OCI-LY3 (cell line): ENCODE data around the gene PATJ.

Source experiments
- H2AFZ ChIP-seq: fragments of 200-600, 300-600 bp; shearing (Covaris generic); 2 replicates; pipeline ENCODE4 v1.6.0; 2014; ENCODE audit warnings: antibody characterized with exemption, low read depth, low read length
- H3K27ac ChIP-seq: fragments of 200-600, 300-600 bp; sonication (generic); 2 replicates; pipeline ENCODE4 v1.5.1; 2014; ENCODE audit warnings: mild to moderate bottlenecking, low read length, moderate library complexity, mixed read lengths
- H3K27me3 ChIP-seq: fragments of 200-600, 300-600 bp; sonication (generic); 2 replicates; pipeline ENCODE4 v1.6.1; 2014; ENCODE audit warnings: low read depth, low read length, mixed read lengths
- H3K36me3 ChIP-seq: fragments of 200-600, 300-600 bp; sonication (generic); replicated peaks from 2 replicates; pipeline ENCODE3; 2014; ENCODE audit warnings: low read depth, low read length, mixed read lengths
- H3K4me1 ChIP-seq: fragments of 300-600, 200-600 bp; sonication (generic); 2 replicates; pipeline ENCODE4 v1.6.1; 2014; ENCODE audit warnings: low read length, mixed read lengths
- H3K4me2 ChIP-seq: fragments of 200-600, 300-600 bp; sonication (generic); 2 replicates; pipeline ENCODE4 v1.6.1; 2014; ENCODE audit warnings: low read length, mixed read lengths
- H3K4me3 ChIP-seq: fragments of 300-600, 200-600 bp; sonication (generic); 2 replicates; pipeline ENCODE4 v1.5.1; 2014; ENCODE audit warnings: antibody characterized with exemption, mild to moderate bottlenecking, low read length, moderate library complexity
- H3K79me2 ChIP-seq: fragments of 300-600, 200-600 bp; shearing (Covaris generic); 2 replicates; pipeline ENCODE4 v1.6.1; 2014; ENCODE audit warnings: mild to moderate bottlenecking, low read length, mixed read lengths
- H3K9ac ChIP-seq: fragments of 300-600, 200-600 bp; shearing (Covaris generic); 2 replicates; pipeline ENCODE4 v1.6.0; 2014; ENCODE audit warnings: mild to moderate bottlenecking, low read length, moderate library complexity
- H3K9me3 ChIP-seq: fragments of 200-600, 300-600 bp; shearing (Covaris generic); 2 replicates; pipeline ENCODE4 v1.6.1; 2014; ENCODE audit warnings: low read length, mixed read lengths; ENCODE audit not compliant: insufficient read depth
- H4K20me1 ChIP-seq: fragments of 200-600, 300-600 bp; sonication (generic); 2 replicates; pipeline ENCODE4 v1.6.1; 2016; ENCODE audit warnings: low read length, mixed read lengths; ENCODE audit not compliant: insufficient read depth
- CTCF ChIP-seq: fragments of 200-600, 300-600 bp; sonication (generic); IDR thresholded peaks from 2 replicates; pipeline ENCODE4 v1.5.1; 2014; ENCODE audit warnings: antibody characterized with exemption, low read length, low read depth
- EZH2phosphoT487 ChIP-seq: fragments of 200-600 bp; shearing (Covaris generic); IDR thresholded peaks from 2 replicates; pipeline ENCODE4 v1.6.1; 2018; ENCODE audit warnings: antibody characterized with exemption, mixed run types, low read depth

PATJ gene

GRCh38 chr1:61781151-61781550, 38.9 kb downstream of the PATJ start:
- Histone ChIP-seq H3K4me2 (no peak overlapping the region), H3K79me2 (no peaks in the 10 kb centered on the region), H3K9ac (no peak overlapping the region), H3K4me1 (no peaks in the 10 kb centered on the region), H3K4me3 (no peak overlapping the region), H3K27me3 (no peaks in the 10 kb centered on the region), H2AFZ (no peak overlapping the region), H3K27ac (no peak overlapping the region), H4K20me1 (no peaks in the 10 kb centered on the region), H3K9me3 (no peaks in the 10 kb centered on the region), H3K36me3 (no peaks in the 10 kb centered on the region)
- TF ChIP-seq EZH2phosphoT487 (no peak), CTCF (no peak)

- no peak overlapping the region for H3K9ac ChIP-seq
- H3K79me2 ChIP-seq, result no peaks in the 10 kb centered on the region
- no peaks in the 10 kb centered on the region for H3K27me3 ChIP-seq
- no peak overlapping the region for H3K4me3 ChIP-seq
- H3K36me3 ChIP-seq, result no peaks in the 10 kb centered on the region
- no peak overlapping the region for H2AFZ ChIP-seq
- no peaks in the 10 kb centered on the region for H4K20me1 ChIP-seq
- no peaks in the 10 kb centered on the region for H3K4me1 ChIP-seq
- TF ChIP-seq EZH2phosphoT487 (no peak), CTCF (no peak)
- H3K27ac ChIP-seq, result no peak overlapping the region
- H3K4me2 ChIP-seq, result no peak overlapping the region
- no peaks in the 10 kb centered on the region for H3K9me3 ChIP-seq
These were observed 40.5 kb downstream of the PATJ start for GRCh38 chr1:61782771-61783170.

GRCh38 chr1:61784726-61785125, 42.4 kb downstream of the PATJ start:
- H3K27me3 ChIP-seq, result no peaks in the 10 kb centered on the region
- H2AFZ ChIP-seq, result no peak overlapping the region
- H3K4me1 ChIP-seq, result no peaks in the 10 kb centered on the region
- H3K79me2 ChIP-seq, result no peaks in the 10 kb centered on the region
- no peak overlapping the region for H3K9ac ChIP-seq
- TF ChIP-seq EZH2phosphoT487, result no peak
- no peak overlapping the region for H3K4me2 ChIP-seq
- H4K20me1 ChIP-seq, result no peaks in the 10 kb centered on the region
- no peak overlapping the region for H3K4me3 ChIP-seq
- H3K27ac ChIP-seq, result no peak overlapping the region
- H3K36me3 ChIP-seq, result no peaks in the 10 kb centered on the region
- no peaks in the 10 kb centered on the region for H3K9me3 ChIP-seq

- H3K27ac ChIP-seq, result no peak overlapping the region
- no peaks in the 10 kb centered on the region for H3K9me3 ChIP-seq
- no peak overlapping the region for H3K9ac ChIP-seq
- peaks cover 3% of the 10 kb centered on the region for H3K4me1 ChIP-seq
- TF ChIP-seq CTCF, result no peak
- no peak for TF ChIP-seq EZH2phosphoT487
- H3K27me3 ChIP-seq, result no peaks in the 10 kb centered on the region
- no peak overlapping the region for H3K4me3 ChIP-seq
- H3K79me2 ChIP-seq, result no peaks in the 10 kb centered on the region
- H3K36me3 ChIP-seq, result no peaks in the 10 kb centered on the region
- no peak overlapping the region for H2AFZ ChIP-seq
- H3K4me2 ChIP-seq, result no peak overlapping the region
- no peaks in the 10 kb centered on the region for H4K20me1 ChIP-seq
These were observed 48.6 kb downstream of the PATJ start for GRCh38 chr1:61790837-61791236.
